NCI-H1417 (cell line): ENCODE measurements around the gene LDHD.
"Not testable (repeated sequence)": the region's sequence is repeated elsewhere in the genome, so short reads cannot be mapped to it uniquely, and the experiment has no call there.

Source experiments
- DNase-seq, 3 experiments: peaks; one replicate each; lab custom pipeline; 2025; lab: John Stamatoyannopoulos, UW

LDHD gene

GRCh38 chr16:75099738-75100602, 16.6 kb downstream of the LDHD start:
- peak in 1 of 3 experiments; percentile 2 for DNase-seq

- no peak for DNase-seq
These were observed 17.4 kb downstream of the LDHD start for GRCh38 chr16:75099075-75099667.

GRCh38 chr16:75097941-75098901, 18.4 kb downstream of the LDHD start:
- peak in 1 of 3 experiments; percentile 4 for DNase-seq

GRCh38 chr16:75097191-75097761, 19.3 kb downstream of the LDHD start:
- no peak for DNase-seq

GRCh38 chr16:75096656-75097055, 19.9 kb downstream of the LDHD start:
- DNase-seq, result peak in 2 of 3 experiments; percentile 6 to 11

- no peak for DNase-seq
These were observed 21.4 kb downstream of the LDHD start for GRCh38 chr16:75095204-75095621.

GRCh38 chr16:75093598-75094540, 22.7 kb downstream of the LDHD start:
- peak in 1 of 3 experiments; percentile 1 for DNase-seq

GRCh38 chr16:75092777-75093176, 23.8 kb downstream of the LDHD start:
- no peak for DNase-seq

- not testable (repeated sequence) for DNase-seq
These were observed 25.0 kb downstream of the LDHD start for GRCh38 chr16:75091619-75092018.

- DNase-seq, result not testable (repeated sequence)
These were observed 25.7 kb downstream of the LDHD start for GRCh38 chr16:75090899-75091298.

- DNase-seq, result no peak
These were observed 26.9 kb downstream of the LDHD start for GRCh38 chr16:75089486-75090202.

GRCh38 chr16:75088934-75089333, 27.6 kb downstream of the LDHD start:
- DNase-seq, result no peak

- peak in 1 of 3 experiments; percentile 35 for DNase-seq
These were observed 28.4 kb downstream of the LDHD start for GRCh38 chr16:75088216-75088615.

GRCh38 chr16:75087375-75087979, 29.1 kb downstream of the LDHD start:
- peak; percentile 75 to 96 (median 82) for DNase-seq

GRCh38 chr16:75086688-75087374, 29.7 kb downstream of the LDHD start:
- DNase-seq, result no peak

- no peak for DNase-seq
These were observed 30.3 kb downstream of the LDHD start for GRCh38 chr16:75086281-75086680.

GRCh38 chr16:75085556-75085955, 31.0 kb downstream of the LDHD start:
- no peak for DNase-seq

- DNase-seq, result no peak
These were observed 32.8 kb downstream of the LDHD start for GRCh38 chr16:75083813-75084212.
